Measurements from ENCODE around the gene PCNT. TPM values are rescaled to one million over a fixed set of nuclear protein-coding genes. Genes with fewer than 3 reads are reported as not detected.
"Not testable (repeated sequence)": the region's sequence is repeated elsewhere in the genome, so short reads cannot be mapped to it uniquely, and the experiment has no call there.

PCNT gene
- total RNA-seq, 1 donor from 2014 or later: 41.9 TPM

DNA sequence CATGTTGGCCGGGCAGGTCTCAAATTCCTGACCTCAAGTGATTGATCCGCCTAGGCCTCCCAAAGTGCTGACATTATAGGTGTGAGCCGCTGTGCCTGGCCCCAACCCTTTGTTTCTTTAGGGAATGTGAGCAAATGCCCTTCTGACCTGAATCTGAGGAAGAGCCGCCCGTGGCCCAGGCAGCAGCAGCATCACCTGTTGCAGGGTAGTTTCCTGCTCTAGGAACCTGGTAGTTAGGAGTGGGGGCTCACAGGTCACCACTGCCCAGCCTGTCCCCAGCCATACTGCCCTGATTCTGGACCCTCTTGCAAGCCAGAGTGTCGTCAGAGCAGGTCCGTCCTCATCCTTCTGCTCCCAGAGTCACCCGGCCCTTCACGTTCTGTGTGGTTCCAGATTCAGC, 24.8 kb upstream of the PCNT start:
- ATAC-seq (no peak), DNase-seq (ENCODE audit: low spot score) (no peak)
- intact Hi-C loops (cut with DNase I): no loop called here

DNA sequence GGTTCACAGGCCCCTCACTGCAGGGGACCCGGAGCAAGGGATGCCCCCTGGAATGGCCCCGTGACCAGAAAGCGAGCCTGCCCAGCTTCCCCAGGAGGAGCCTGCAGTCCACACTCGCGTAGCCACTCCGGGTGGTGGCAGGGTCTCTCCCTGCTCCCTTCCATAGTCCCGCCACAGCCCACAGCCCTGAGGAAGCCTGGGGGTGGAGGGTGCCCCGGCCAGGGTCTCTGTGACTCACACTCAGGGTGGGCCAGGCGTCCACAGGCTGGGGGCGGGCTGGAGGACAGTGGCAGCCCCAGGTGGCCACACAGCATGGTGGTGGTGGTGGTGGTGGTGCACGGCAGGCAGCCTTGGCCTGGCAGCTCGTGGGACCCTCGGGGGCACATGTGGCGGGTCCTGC, 22.2 kb upstream of the PCNT start:
- intact Hi-C loops (cut with DNase I): no loop called here
- no peak for ATAC-seq
- DNase-seq (ENCODE audit: low spot score): no peak

DNA sequence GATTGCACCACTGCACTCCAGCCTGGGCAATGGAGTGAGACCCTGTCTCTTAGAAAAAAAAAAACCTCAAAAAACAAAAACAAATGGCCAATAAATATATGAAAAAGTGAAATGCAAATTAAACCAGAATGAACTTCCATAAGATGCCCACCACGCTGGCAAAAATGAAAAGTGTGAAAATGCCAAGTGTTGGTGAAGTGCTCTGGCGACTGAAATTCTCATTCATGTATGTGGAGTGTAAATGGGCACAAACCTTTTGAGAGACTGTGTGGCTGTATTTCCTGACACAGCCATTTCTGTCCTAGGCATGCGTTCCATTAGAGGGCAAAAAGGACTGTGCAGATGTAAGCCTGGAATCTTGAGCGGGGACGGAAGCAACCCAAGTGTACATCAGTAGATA, 19.5 kb upstream of the PCNT start:
- ATAC-seq: no peak
- DNase-seq (ENCODE audit: low spot score): no peak
- intact Hi-C loops (cut with DNase I): no loop called here

DNA sequence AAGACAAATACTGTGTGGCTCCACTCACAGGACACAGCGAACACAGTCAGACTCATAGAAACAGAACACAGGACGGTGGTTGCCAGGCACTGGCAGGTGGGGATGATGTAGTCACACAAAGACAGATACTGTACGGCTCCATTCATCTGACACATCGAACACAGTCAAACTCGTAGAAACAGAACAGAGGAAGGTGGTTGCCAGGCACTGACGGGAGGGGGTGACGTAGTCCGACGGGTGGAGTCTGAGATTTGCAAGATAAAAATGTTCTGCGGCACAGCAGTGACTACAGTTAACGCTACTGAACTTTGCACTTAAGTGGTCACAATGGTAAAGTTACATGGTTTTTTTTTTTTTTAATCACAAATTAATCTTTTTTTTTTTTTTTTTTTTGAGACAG, 19.0 kb upstream of the PCNT start:
- no peak for ATAC-seq
- intact Hi-C loops (cut with DNase I): no loop called here
- no peak for DNase-seq (ENCODE audit: low spot score)

DNA sequence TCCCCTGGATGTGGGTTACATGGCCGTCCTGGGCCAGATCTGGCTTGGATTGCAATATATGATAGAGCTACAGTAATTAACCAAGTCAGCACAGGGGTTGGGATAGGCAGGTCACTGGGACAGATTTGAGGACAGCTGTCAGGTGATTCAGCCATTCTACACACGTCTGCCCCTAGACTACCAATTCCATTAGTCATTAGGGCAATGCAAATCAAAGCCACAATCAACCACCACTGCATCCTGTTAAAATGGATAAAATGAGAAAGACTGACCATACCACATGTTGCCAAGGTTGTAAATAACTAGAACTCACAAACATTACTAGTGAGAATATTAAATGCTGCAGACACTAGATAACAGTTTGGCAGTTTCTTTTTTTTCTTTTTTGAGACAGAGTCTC, 16.3 kb upstream of the PCNT start:
- intact Hi-C loops (cut with DNase I): no loop called here
- no peak for DNase-seq (ENCODE audit: low spot score)
- no peak for ATAC-seq

DNA sequence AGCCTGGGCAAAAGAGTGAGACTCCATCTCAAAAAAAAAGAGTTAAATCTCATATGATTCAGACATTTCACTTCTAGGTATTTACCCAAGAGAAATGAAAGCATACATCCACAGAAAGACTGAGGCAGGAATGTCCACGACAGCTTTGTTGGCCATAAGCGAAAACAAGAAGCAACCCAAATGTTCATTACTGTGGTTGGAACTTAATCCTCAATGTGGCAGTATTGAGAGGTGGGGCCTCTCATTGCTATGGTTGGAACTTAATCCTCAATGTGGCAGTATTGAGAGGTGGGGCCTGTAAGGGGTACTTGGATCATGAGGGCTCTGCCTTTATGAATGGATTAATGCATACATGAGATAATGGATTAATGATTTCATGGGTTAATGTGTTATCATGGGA, 15.5 kb upstream of the PCNT start:
- intact Hi-C loops (cut with DNase I): no loop called here
- no peak for ATAC-seq
- DNase-seq (ENCODE audit: low spot score): no peak

DNA sequence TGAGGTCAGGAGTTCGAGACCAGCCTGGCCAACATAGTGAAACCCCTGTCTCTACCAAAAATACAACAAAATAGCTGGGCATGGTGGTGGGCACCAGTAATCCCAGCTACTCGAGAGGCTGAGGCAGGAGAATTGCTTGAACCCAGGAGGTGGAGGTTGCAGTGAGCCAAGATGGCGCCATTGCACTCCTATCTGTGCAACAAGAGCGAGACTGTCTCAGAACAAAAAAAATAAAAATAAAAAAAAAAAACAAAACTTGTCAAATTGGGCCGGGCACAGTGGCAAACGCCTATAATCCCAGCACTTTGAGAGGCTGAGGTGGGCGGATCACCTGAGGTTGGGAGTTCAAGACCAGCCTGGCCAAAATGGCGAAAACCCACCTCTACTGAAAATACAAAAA, 13.7 kb upstream of the PCNT start:
- ATAC-seq; DNase-seq (ENCODE audit: low spot score); intact Hi-C loops (cut with DNase I): not testable (repeated sequence)

DNA sequence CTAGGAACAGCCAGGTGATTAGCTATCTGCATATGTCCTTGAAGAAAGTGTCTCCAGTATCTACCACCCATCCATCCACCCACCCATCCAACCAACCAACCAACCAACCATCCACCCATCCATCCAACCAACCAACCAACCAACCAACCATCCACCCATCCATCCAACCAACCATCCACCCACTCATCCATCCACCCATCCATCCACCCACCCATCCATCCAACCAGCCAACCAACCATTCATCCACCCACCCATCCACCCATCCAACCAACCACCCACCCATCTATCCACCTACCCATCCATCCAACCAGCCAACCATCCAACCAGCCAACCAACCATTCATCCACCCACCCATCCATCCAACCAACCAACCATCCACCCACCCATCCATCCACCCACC, 12.4 kb upstream of the PCNT start:
- no peak for ATAC-seq
- no peak for DNase-seq (ENCODE audit: low spot score)
- intact Hi-C loops (cut with DNase I): no loop called here

DNA sequence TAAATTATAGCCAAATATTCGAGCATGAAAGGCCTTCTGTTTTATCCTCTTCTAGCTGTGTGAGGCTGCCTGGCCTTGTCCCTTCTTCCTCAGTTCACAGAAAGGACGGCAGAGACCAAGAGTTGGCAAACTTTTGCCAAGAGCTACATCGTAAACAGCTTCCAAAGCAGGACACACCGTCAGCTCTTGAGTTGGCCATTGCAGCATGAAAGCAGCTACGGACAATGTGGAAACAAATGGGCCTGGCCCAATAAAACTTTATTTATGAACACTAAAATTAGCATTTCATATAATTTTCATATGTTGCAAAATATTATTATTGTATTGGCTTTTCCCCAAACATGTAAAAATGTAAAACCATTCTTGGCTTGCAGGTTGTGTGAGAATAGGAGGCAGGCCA, 11.0 kb upstream of the PCNT start:
- no peak for ATAC-seq
- intact Hi-C loops (cut with DNase I): no loop called here
- DNase-seq (ENCODE audit: low spot score): no peak

DNA sequence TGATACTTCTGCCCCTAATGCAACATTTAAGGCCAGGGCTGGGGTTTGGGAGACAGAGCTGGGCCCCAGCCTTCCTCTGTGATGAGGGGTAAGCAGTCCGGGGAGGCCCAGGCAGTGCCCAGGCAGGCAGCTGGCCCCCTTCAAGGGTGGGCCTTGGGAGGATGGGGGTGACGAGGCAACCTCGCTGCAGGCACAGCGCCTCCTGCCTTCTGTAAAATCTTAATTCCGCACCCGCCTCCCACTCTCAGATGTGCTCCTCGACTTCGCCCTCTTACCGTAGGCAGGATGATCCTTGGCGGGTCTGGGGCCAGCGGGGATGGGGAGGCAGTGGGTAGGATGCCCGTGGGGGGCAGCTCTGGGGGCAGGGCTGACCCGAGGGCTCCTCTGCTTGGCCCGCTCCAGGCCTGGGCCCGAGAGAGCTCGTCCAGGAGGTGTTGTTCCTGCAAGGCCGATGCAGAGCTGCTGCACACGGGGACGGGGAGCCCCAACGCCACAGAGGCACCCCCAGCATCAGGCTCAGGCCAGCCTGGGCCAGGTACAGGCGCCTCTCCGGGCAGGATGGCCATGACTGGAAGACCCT, 9.4 kb upstream of the PCNT start:
- no peak for DNase-seq (ENCODE audit: low spot score)
- ATAC-seq: no peak
- intact Hi-C loops (cut with DNase I): no loop called here

DNA sequence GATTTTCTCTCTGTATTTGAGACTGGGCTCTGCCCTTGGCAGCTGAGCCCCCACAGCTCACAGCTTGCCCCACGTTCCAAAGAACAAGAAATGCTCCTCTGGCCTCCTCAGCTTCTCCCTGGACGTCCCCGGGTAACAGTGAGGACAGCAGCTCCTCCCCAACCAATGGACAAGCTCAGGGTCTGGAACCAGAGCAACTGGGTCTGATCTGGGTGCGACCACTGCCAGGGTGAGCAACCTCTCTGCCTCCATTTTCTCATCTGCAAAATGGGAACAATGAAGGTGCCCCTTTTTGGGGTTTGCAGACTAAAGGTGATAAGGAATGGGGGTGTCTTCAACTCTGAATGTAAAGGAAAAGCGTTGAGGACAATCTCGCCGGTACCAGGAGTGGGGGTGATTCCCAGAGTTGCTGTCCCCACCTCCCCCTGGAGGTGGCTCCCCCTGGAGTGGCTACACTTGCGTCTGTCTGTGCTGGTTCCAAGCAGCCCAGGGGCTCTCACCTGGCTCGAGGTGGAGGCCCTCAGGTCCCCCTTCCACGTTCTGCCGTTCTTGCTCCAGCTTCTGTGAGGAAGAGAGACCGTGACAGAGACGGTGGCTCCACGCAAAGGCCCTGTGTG, 7.1 kb upstream of the PCNT start:
- ATAC-seq (no peak), DNase-seq (ENCODE audit: low spot score) (no peak)
- intact Hi-C loops (cut with DNase I): no loop called here

DNA sequence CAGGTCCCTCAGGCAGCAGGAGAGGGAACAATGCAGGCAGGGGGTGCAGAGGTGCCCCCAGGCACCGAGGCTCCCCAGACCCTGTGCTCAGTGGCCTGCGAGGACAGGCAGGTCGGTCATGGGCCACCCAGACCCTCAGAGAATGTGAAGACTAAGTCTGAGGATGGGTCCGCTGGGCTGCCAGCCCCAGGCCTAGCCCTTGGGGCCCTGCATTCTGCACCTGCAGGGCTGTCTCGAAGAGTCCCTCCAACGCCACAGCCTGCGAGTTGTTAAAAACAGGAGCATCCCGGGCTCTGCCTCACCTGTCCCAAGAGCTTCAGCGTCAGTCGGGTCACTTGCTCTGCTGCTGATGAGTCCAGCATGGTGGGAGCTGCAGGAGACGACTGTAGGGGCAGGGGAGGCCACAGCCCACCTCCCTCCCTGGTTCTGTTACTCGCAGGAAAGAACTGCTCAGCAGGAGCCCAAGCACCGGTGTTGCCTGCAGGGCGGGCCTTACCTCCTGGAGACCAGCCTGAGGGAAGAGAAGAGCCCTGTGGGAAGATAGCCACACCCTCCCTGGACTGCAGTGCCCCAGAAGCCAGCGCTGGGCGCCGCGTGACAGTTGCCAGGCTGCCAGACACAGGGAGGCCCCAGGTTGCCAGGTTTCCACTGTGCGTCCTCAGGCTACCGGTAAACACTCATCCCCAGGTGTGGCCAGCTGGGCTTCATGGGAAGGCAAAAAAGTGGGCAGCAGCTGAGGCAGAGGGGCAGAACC, 6.1 kb upstream of the PCNT start:
- intact Hi-C loops (cut with DNase I): no loop called here
- DNase-seq (ENCODE audit: low spot score) (no peak), ATAC-seq (no peak)

DNA sequence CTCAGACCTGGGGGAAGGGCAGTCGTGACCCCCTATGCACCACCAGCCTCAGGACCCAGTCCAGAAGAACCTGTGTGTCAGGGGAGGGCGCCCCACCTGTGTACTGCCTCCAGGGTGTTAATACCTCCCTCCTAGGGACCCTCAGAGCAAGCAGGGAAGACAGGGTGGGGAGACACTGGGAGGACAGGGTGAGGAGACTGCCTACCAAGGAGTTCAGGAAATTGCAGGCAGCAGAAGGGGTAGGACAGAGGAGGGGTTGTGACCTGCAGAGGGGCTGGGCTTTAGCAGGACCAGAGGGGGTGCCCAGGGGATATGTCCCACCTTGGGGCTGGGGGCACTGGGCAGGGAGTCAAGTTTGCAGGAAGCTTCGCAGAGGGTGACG, 5.5 kb upstream of the PCNT start:
- no peak for ATAC-seq
- DNase-seq (ENCODE audit: low spot score): no peak
- intact Hi-C loops (cut with DNase I): no loop called here

DNA sequence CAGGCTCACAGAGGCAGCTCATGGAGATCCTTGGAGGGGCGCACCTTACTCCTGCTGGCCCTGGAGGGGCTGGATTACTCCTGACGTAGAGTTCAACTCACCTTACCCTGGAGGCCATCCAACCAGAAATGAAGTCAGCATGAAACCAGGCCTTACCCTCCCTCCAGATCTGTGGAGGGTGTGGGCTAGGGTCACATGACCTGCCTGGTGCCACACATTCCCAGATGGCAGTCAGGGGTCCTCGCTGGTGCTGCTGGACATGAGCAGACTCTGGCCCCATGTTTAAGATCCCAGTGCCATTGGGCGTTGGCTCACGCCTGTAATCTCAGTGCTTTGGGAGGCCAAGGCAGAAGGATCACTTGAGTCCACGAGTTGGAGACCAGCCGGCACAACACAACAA, 4.8 kb upstream of the PCNT start:
- intact Hi-C loops (cut with DNase I): no loop called here
- ATAC-seq (no peak), DNase-seq (ENCODE audit: low spot score) (no peak)

DNA sequence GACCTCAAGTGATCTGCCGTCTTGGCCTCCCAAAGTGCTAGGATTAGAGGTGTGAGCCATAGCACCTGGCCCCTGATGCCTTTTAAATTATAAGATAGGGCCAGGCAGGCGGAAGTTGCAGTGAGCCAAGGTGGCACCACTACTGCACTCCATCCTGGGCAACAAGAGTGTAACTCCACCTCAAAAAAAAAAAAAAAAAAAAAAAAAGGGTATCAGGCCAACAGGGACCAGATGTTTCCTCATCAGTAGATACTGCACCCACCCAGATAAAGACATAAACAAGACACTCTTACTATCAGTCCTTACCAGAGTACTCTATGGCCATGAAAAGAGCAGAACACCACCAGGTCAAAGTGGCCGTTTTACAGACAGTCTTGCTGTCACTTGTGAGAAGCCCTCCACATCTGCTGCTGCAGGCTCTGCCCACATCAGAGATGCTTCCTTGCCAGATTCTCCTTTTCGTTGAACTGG, 3.6 kb upstream of the PCNT start:
- no peak for DNase-seq (ENCODE audit: low spot score)
- intact Hi-C loops (cut with DNase I): no loop called here
- no peak for ATAC-seq

DNA sequence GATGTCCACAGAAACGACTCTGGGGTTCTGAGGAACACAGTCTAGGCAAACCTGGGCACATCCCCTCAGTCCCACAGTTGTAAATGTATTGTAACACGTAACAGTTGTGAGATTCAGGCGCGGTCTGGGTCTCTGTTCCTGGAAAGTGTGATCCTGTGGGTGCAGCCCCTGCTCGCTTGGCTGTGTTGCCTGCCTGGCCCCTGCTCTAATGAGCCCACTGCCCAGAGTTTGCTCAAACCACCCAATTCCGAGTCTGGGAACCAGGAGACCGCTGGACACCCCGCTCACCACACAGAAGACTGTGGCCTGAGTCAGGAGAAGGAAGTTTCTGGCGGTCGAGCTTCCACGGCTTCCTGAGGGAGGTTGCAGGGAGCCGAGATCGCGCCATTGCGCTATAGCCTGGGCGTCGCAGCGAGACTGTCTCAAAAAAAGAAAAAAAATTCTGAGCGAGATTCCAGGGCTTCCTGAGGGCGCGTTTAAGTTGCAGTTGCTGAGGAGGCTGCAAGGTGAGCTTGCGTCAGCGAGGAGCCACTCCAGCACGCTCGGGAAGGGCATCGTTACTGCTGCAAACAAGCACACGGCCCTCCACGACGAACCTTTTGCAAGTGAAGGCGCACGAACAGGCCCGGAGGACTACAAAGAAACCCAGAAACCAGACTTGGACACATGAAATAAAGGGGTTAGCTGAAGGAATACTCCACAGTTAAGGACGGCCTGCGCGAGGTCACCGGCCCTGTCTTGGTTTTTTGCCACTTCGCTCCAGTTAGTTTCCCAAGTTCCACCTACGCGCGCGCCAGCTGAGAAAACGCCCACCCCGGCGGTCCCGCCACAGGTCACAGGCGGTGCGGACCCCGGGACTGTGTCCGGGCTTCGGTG, 1.4 kb upstream of the PCNT start:
- ATAC-seq (no peak), DNase-seq (ENCODE audit: low spot score) (no peak)
- intact Hi-C loops (cut with DNase I): no loop called here

DNA sequence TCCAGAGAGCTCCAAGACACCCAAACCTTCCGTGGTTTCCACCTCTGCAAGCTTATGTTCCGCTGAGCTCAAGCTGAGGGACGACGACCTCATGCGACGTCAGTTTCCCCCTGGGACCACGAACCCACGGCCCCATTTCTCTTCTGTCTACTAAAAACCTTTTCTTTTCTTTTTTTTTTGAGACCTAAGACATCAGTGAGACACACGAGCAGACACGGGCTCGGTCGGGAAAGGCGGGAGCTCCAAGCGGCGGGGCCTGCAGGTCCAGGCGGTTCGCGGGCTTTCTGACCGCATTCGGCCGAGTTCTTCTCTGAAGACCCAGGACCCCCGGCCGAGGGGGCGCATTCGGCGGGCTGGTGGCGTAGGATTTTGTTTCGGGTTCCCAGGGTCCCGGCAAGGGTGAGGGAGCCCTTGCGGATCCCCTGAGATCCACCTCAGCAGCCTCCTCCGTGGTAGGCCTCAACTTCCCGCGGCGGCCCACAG, 688 bp upstream of the PCNT start:
- DNase-seq (ENCODE audit: low spot score) (no peak), ATAC-seq (no peak)
- intact Hi-C loops (cut with DNase I): no loop called here

DNA sequence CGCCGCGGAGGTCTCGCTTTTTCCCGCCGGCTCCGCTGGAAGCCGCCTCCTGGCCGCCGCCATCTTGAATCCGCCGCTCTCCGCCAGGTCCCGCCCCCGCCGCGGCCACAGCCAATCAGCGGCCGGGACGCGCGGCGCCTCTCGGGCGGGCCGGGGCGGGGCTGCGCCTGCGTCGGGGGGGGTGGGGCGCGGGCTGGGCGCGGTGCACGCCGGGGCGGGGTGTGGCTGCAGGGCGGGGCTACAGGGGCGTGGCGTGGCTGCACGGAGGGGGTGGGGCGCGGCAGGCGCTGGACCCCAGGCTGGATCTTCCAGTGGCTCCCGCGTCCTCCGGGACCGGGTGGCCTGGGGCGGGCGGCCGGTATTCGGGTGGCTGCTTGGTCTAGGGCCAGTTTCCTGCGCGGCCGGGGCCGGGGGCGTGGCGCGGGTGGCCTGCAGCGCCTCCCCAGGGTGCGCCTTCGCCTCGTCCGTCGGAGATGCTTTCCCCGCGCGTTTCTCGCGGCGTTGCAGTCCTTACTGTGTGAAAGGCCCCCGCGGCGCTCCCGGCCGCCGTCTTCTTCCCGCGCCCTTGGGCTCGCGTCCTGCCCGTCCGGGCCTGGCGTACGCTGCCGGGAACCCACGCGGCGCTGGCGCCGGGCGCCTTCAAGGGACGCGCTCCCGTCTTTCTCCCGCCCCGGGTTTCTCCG, 575 bp downstream of the PCNT start:
- peak; percentile 89 for ATAC-seq
- intact Hi-C loops (cut with DNase I): no loop called here
- DNase-seq (ENCODE audit: low spot score): peak; percentile 93
